ENCODE measurements around the gene UTS2R.

UTS2R gene

DNA sequence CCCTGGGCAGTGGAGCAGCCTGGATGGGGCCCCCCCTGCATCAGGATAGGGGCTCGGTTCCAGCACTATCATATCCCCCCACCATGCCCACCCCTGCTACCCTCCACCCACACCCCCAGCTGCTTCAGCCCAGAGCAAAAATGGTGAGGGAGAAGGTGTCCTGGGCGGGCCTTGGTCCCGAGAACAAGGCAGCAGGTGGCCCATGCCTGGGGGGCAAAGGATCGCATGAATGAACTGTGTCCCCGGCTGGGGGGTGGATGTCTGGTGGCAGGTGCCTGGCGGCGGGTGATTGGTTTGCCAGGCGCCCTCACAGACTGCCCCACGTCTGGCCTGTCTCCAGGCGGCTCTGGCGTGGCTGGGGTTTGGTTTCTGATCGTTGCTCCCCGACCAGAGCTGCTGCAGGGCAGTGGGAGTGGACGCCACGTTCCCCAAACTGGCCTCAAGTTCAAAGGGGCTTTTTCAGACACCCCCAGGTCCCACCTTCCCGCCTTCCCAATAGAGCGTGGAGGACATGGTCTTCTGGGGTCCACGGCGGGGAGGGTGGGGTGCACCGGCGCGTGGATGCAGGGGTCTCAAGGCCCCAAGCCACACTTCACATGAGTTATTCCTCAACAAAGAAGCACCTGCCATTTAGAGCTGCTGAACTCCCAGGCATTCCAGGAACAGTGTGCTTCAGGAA is 12.6 kb downstream of the UTS2R start:
- Histone ChIP-seq H3K4me3 (ENCODE audit: low read depth, low read length) (no peak overlapping the region), H3K27ac (ENCODE audit: extremely low read depth, low read depth, low read length) (no peak overlapping the region), H3K36me3 (ENCODE audit: control insufficient read depth in 2 of 2, insufficient read depth in 1 of 2, low read length in 2 of 2) (no peaks in the 10 kb centered on the region), H3K4me1 (ENCODE audit: control insufficient read depth, insufficient read depth, low read length) (no peaks in the 10 kb centered on the region), H3K9me3 (ENCODE audit: control insufficient read depth, insufficient read depth, low read depth, low read length) (no peaks in the 10 kb centered on the region)
- peak; percentile 28 for TF ChIP-seq GLIS2 (tag by site-specific recombination; IDR thresholded peaks at IDR 0.05)
- TF ChIP-seq, protein P1, sequence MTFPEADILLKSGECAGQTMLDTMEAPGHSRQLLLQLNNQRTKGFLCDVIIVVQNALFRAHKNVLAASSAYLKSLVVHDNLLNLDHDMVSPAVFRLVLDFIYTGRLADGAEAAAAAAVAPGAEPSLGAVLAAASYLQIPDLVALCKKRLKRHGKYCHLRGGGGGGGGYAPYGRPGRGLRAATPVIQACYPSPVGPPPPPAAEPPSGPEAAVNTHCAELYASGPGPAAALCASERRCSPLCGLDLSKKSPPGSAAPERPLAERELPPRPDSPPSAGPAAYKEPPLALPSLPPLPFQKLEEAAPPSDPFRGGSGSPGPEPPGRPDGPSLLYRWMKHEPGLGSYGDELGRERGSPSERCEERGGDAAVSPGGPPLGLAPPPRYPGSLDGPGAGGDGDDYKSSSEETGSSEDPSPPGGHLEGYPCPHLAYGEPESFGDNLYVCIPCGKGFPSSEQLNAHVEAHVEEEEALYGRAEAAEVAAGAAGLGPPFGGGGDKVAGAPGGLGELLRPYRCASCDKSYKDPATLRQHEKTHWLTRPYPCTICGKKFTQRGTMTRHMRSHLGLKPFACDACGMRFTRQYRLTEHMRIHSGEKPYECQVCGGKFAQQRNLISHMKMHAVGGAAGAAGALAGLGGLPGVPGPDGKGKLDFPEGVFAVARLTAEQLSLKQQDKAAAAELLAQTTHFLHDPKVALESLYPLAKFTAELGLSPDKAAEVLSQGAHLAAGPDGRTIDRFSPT (tag by site-specific recombination; IDR thresholded peaks at IDR 0.05) = no peak
- TF ChIP-seq ZNF416 (tag by site-specific recombination; IDR thresholded peaks at IDR 0.05) = no peak
- TF ChIP-seq GLIS1 (tag by site-specific recombination; IDR thresholded peaks at IDR 0.05) = peak; percentile 79
- TF ChIP-seq ZNF670 (tag by site-specific recombination; IDR thresholded peaks at IDR 0.05; ENCODE audit: low read depth) = no peak
- ChIA-PET CTCF (no interaction called here), POLR2A (no interaction called here)

DNA sequence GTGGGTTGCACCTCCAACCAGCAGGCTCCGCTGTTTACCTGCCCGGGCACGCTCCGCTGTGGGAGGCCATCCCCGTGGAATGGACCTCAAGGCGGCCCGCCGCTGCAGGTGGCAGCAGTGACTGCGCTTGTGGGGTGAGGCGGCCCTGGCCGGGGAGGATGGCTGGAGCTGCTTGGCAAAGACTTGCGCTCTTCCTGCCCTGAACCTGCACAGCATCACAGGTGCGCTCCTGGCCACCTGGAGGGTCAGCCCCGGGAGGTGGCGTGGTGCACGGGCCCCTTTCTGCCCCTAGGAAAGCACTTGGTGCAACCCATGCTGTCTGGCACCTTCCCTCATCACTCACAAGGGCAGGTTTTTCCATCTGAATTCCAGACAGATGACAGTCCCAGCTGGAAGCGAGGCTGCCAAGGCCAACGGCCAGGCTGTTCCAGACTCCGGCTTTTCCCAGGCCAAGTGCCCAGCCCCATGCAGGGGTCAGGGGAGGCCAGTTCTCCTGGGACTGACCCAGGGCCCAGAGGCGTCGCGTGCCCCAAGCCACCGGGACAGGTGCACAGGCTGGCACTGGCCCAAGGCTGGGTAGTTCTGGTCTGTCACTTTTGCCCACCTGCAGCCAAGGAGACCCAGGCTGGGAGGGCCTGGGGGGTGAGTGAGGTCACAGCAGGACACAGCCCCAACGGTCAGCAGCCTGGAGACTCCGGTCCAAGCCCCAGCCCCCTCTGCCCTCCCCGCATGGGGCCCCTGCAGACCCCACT is 13.3 kb downstream of the UTS2R start:
- Histone ChIP-seq H3K9me3 (ENCODE audit: control insufficient read depth, insufficient read depth, low read depth, low read length) (no peaks in the 10 kb centered on the region), H3K4me3 (ENCODE audit: low read depth, low read length) (no peak overlapping the region), H3K4me1 (ENCODE audit: control insufficient read depth, insufficient read depth, low read length) (no peaks in the 10 kb centered on the region), H3K27ac (ENCODE audit: extremely low read depth, low read depth, low read length) (no peak overlapping the region), H3K36me3 (ENCODE audit: control insufficient read depth in 2 of 2, insufficient read depth in 1 of 2, low read length in 2 of 2) (no peaks in the 10 kb centered on the region)
- ChIA-PET CTCF (interaction anchor here (0.5 to 0.6 kb wide), 2 partner anchors 139 to 563 kb away, joined by 3 to 5 read pairs; no protein-coding TSS in a partner anchor), POLR2A (interaction anchor here (0.6 kb wide), 1 partner anchor 14 kb away, joined by 3 read pairs; no protein-coding TSS in a partner anchor)
- TF ChIP-seq ZIC2 (tag by site-specific recombination; IDR thresholded peaks at IDR 0.05) = peak; percentile 57; the same call in 1 of the 2 replicates
- TF ChIP-seq ZNF610 (tag by site-specific recombination; IDR thresholded peaks at IDR 0.05; ENCODE audit: borderline replicate concordance) = no peak
- no peak for TF ChIP-seq ZBTB7A (tag by site-specific recombination; IDR thresholded peaks at IDR 0.05; ENCODE audit: low read depth)
- TF ChIP-seq KLF9 (tag by site-specific recombination; IDR thresholded peaks at IDR 0.05; ENCODE audit: low read depth) = no peak
- TF ChIP-seq, protein P2, sequence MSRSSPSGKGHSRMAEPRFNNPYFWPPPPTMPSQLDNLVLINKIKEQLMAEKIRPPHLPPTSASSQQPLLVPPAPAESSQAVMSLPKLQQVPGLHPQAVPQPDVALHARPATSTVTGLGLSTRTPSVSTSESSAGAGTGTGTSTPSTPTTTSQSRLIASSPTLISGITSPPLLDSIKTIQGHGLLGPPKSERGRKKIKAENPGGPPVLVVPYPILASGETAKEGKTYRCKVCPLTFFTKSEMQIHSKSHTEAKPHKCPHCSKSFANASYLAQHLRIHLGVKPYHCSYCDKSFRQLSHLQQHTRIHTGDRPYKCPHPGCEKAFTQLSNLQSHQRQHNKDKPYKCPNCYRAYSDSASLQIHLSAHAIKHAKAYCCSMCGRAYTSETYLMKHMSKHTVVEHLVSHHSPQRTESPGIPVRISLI (tag by site-specific recombination; IDR thresholded peaks at IDR 0.05) = no peak
- TF ChIP-seq, protein P3, sequence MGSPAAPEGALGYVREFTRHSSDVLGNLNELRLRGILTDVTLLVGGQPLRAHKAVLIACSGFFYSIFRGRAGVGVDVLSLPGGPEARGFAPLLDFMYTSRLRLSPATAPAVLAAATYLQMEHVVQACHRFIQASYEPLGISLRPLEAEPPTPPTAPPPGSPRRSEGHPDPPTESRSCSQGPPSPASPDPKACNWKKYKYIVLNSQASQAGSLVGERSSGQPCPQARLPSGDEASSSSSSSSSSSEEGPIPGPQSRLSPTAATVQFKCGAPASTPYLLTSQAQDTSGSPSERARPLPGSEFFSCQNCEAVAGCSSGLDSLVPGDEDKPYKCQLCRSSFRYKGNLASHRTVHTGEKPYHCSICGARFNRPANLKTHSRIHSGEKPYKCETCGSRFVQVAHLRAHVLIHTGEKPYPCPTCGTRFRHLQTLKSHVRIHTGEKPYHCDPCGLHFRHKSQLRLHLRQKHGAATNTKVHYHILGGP (tag by site-specific recombination; IDR thresholded peaks at IDR 0.05) = peak; percentile 57; the same call in 1 of the 2 replicates
- TF ChIP-seq ZNF37A (tag by site-specific recombination; IDR thresholded peaks at IDR 0.05) = no peak
- no peak for TF ChIP-seq ZNF23 (tag by site-specific recombination; IDR thresholded peaks at IDR 0.05; ENCODE audit: borderline replicate concordance)
- TF ChIP-seq, protein P4, sequence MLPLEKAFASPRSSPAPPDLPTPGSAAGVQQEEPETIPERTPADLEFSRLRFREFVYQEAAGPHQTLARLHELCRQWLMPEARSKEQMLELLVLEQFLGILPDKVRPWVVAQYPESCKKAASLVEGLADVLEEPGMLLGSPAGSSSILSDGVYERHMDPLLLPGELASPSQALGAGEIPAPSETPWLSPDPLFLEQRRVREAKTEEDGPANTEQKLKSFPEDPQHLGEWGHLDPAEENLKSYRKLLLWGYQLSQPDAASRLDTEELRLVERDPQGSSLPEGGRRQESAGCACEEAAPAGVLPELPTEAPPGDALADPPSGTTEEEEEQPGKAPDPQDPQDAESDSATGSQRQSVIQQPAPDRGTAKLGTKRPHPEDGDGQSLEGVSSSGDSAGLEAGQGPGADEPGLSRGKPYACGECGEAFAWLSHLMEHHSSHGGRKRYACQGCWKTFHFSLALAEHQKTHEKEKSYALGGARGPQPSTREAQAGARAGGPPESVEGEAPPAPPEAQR (tag by site-specific recombination; IDR thresholded peaks at IDR 0.05) = no peak
- TF ChIP-seq, protein P5, sequence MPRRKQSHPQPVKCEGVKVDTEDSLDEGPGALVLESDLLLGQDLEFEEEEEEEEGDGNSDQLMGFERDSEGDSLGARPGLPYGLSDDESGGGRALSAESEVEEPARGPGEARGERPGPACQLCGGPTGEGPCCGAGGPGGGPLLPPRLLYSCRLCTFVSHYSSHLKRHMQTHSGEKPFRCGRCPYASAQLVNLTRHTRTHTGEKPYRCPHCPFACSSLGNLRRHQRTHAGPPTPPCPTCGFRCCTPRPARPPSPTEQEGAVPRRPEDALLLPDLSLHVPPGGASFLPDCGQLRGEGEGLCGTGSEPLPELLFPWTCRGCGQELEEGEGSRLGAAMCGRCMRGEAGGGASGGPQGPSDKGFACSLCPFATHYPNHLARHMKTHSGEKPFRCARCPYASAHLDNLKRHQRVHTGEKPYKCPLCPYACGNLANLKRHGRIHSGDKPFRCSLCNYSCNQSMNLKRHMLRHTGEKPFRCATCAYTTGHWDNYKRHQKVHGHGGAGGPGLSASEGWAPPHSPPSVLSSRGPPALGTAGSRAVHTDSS (tag by site-specific recombination; IDR thresholded peaks at IDR 0.05) = no peak
- no peak for TF ChIP-seq SETDB1 (IDR thresholded peaks at IDR 0.05; ENCODE audit: insufficient read length, low read length)
- TF ChIP-seq, protein P6, sequence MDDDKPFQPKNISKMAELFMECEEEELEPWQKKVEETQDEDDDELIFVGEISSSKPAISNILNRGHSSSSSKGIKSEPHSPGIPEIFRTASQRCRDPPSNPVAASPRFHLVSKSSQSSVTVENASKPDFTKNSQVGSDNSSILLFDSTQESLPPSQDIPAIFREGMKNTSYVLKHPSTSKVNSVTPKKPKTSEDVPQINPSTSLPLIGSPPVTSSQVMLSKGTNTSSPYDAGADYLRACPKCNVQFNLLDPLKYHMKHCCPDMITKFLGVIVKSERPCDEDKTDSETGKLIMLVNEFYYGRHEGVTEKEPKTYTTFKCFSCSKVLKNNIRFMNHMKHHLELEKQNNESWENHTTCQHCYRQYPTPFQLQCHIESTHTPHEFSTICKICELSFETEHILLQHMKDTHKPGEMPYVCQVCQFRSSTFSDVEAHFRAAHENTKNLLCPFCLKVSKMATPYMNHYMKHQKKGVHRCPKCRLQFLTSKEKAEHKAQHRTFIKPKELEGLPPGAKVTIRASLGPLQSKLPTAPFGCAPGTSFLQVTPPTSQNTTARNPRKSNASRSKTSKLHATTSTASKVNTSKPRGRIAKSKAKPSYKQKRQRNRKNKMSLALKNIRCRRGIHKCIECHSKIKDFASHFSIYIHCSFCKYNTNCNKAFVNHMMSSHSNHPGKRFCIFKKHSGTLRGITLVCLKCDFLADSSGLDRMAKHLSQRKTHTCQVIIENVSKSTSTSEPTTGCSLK (tag by site-specific recombination; IDR thresholded peaks at IDR 0.05) = no peak
- TF ChIP-seq ZNF529 (tag by site-specific recombination; IDR thresholded peaks at IDR 0.05; ENCODE audit: insufficient replicate concordance) = no peak
- no peak for TF ChIP-seq SALL2 (tag by site-specific recombination; IDR thresholded peaks at IDR 0.05; ENCODE audit: borderline replicate concordance)
- no peak for TF ChIP-seq ZNF404 (tag by site-specific recombination; IDR thresholded peaks at IDR 0.05)
- TF ChIP-seq, protein P7, sequence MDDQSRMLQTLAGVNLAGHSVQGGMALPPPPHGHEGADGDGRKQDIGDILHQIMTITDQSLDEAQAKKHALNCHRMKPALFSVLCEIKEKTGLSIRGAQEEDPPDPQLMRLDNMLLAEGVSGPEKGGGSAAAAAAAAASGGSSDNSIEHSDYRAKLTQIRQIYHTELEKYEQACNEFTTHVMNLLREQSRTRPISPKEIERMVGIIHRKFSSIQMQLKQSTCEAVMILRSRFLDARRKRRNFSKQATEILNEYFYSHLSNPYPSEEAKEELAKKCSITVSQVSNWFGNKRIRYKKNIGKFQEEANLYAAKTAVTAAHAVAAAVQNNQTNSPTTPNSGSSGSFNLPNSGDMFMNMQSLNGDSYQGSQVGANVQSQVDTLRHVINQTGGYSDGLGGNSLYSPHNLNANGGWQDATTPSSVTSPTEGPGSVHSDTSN (CRISPR knock-in tag; IDR thresholded peaks at IDR 0.05) = no peak
- TF ChIP-seq GLIS2 (tag by site-specific recombination; IDR thresholded peaks at IDR 0.05) = peak; percentile 59
